Stimulated activated CD4-positive, alpha-beta T cell treated with anti-CD3 and anti-CD28 coated beads, TNF-alpha, amount 100 ng/mL, for 4 hours (primary cell): ENCODE measurements around the gene AKT1S1.
"Not testable (repeated sequence)": the region's sequence is repeated elsewhere in the genome, so short reads cannot be mapped to it uniquely, and the experiment has no call there.

Experiments used
- DNase-seq, 3 experiments: peaks; one replicate each; pipeline ENCODE4 v3.0.0-alpha.2; 2020; ENCODE audit warnings: low read depth in 3 of 3

AKT1S1 gene

DNA sequence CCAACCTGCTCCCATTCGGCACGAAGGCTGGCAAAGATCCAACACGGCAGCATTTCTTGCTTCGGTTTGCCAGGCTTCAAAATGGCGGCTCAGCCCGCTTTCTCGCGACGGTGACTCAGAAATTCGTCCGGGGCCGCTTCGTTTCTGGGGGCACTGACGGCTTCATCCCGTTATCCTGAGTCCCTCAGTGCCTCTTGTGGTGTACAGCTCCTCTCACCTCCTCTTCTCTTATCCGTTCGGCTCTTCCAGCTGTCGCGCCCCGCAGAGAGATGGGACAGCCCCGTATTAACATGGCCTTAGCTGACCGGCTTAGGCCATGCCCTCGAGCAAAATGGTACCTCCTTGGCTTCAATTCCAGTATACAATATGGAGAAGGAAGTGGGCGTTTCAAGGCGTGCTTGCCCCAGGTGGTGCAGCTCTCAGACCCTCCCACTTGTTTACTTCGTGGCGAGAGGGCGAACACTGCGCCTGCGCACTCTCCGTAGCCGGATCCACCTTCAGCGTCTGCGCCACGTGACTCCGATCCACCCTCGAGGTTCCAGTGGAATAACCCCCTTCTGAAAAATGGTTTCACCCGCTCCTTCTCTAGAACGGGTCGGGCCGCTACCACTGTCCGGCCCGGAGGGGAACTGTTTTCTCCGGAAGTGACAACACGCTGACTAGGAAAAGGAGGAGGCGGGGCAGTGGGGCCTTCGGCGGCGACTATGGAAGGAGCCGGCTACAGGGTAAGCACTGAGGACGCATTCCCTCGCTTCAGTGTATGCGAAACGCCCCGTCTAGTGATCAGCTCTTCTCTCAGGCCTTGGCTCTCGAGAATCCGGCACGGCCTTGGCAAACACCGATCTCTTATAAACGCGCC is at the start of gene AKT1S1, which contains the start of gene TBC1D17:
Gene AKT1S1, minus strand, starts transcription at position 336 of the 859 bp plus-strand sequence. CDS start 4,060 bp downstream, outside the sequence.
Gene TBC1D17, plus strand, starts transcription at position 683 of the 859 bp plus-strand sequence. Its CDS starts 22 bp downstream, at position 705.
- peak; percentile 89 to 98 (median 96) for DNase-seq

- no peak for DNase-seq
Measured at GRCh38 chr19:49926515-49926914, 49.4 kb upstream of the AKT1S1 start.

GRCh38 chr19:49925486-49925885 is 48.3 kb upstream of the AKT1S1 start:
- no peak for DNase-seq

- DNase-seq, result not testable (repeated sequence)
Measured at GRCh38 chr19:49924881-49925210, 47.7 kb upstream of the AKT1S1 start.

- no peak for DNase-seq
Measured at GRCh38 chr19:49924004-49924880, 47.1 kb upstream of the AKT1S1 start.

DNA sequence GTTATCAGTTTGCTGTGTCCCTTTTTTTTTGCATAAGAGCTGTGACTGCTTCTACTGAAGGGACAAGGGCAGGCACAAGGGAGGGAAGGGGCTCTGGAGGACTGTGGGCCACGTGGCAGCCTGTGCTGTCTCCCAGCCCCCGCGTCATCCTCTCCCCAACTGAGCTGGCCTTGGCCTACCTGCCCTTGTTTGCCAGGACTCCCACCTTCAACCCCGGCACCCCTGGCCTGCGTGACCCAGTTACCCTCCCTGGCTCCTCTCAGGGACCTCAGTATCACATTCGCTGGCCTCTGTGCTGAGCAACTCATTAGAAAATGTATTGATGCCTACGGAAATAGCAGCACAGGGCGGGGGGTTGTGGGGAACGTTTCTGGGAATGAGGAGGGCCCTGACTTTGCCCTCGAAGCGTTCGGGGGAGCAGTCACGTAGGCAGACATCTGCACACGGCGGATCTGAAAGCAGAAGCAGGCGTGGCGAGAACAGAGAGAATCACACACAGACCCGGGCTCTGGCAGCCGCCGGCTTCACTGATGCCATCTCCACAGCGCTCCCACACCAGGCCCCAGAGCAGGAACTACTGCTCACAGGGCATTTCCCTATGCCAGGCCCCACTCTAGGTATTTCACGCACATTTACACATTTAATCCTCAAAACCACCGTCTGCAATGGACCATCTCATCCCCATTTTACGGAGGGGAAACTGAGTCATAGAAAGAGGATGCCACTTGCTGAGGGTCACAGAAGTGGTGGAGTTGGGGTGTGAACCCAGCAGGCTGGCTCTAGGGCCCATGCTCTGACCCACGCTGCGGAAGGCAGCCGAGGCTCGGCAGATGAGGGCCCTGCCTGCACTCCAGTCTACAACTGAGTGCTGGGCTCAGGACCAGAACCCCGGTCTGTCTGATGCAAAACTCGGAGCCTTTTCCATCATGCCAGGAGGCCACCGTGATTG is 46.2 kb upstream of the AKT1S1 start:
- DNase-seq, result no peak

- no peak for DNase-seq
Measured at GRCh38 chr19:49921871-49922795, 45.0 kb upstream of the AKT1S1 start.

DNA sequence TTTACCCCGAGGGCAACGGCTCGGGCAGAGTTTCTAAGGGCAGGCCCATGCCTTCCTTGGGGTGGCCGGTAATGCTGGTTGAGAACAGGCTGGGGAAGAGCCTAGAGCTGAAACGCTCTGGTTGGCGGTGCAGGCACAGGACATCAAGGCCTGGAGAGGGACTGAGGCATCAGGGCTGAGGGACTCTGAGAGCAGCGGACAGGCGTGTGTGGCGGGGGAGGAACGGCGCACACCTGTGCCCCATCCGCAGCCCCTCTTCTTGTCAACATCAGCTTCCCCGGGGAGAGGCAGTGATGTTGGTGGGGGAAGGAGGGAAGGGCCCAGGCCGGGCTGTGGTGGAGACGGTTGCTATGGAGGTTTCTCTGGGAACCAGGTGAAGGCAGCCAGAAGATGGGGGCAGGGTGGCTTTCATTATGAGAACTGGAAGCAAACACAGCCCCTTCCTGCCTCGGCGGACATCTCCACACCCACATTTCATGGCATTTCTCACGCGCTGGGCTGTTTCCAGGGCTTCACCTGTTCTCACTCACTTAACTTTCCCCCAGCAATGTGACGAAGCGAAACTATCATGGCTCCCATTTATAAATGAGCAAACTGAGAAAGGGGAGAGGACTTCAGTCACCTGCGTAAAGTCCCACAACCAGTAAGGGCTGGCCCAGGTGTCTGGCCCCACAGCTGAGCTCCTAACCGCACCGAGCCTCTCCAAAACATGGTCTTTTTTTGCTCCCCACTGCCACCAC is 43.6 kb upstream of the AKT1S1 start:
- no peak for DNase-seq

- DNase-seq, result no peak
Measured at GRCh38 chr19:49918089-49918488, 40.9 kb upstream of the AKT1S1 start.

DNA sequence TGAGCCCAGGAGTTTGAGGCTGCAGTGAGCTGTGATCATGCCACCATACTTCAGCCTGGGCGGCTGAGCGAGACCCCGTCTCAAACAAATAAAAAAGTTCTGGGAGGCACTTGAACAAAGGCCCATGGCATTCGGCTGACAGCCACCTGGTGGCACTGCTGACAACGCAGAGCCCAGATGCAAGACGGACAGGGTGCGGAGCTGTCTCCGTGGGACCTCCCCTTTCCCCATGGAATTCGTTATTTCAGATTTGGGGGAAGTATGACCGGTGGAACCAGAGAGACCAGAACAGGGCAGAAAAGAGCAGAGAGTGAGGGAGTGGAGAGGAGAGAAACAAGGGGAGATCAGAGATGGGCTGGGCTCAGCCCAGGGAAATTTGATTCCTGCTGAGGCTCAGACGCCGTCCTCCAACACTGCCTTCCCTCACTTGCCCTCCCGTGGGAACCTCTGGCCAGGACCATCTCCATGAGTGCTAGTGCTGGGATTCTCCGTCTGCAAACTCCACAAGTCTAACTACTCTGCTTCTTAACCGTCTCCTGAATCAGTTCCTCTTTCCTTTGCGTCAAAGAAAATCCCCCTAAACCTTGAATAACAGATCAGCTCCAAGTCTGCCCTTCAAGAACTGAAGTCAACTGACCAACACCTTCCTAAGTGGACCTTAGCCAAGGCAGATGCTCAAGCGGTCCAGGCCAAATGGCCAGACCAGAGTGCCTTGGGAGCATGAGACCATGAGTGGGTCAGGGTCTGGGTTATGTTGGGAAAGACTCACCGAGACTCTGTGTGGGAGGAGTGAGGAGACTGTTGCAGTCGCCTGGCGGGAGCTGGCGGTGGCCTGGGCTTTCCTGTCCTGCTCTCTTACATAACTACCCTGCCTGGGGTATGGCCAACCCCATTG is 39.9 kb upstream of the AKT1S1 start:
- no peak for DNase-seq

GRCh38 chr19:49915271-49915670 is 38.1 kb upstream of the AKT1S1 start:
- no peak for DNase-seq

GRCh38 chr19:49913720-49914119 is 36.6 kb upstream of the AKT1S1 start:
- no peak for DNase-seq

DNA sequence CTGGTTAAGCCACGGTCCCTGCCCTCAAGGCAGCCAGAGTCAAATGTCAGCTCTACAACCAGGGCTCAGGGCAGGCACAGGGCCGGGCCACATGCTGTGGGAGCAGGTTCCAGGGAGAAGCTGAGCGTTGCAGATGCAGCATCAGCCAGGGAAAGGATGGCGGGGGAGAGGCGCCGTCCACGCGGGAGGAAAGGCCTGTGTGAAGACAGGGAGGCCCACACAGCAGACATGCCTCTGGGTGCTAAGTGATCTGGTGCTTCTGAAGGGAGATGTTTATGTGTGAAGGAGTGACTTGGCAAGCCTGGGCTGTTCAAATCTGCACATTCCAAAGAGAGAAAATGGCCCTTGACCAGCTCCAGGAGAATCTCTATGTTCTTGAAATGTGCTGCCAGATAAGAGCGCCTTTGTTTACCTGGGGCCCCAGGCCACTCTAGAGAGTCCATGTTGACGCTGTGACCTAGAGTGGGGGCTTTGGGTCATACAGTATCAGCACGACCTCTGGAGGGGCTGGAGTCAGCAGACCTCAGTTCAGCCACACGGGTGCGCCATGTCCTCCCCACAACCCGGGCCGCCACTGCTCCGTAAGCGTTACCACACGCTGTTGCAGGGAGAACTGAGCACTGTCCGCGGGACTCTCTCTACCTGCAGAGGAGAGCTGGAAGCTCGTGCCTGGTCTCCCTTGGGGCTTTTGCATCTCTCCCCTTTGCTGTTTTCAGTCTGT is 36.0 kb upstream of the AKT1S1 start:
- DNase-seq, result no peak

DNA sequence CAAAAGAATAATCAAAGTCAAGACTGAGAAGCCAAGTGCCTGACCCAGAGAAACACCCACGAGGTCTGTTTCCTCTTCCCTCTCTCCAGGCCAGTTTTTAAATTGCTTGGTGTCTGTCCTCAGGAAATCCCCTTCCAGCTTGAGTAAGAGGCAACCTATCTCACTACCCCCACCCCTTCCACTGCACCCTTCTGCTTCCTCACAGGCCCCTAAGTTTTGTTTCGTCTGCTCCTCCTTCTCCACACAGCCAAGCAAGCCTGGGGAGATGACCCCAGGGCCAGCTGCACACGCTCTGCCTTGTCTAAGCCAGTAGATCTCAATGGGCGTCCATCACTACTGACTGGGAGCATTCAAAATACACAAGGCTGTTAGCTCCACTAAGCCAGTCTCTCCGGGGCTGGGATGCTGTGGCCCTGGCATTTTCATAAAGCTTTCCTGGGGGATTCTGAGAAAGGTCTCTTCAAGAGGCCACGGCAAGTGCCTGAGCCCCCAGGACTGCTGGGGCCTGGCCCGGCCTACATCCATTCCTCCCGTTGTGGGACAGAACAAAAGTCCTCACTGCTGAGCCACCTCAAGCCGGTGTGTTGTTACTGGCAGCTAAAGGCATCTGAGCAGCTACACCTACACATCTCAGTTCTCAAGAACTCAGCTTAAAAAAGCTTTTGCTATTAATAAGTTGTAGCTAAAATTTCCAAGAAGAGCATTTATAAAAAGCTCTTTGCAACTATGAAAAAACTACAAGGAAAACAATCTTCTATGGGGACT is 34.4 kb upstream of the AKT1S1 start:
- no peak for DNase-seq

DNA sequence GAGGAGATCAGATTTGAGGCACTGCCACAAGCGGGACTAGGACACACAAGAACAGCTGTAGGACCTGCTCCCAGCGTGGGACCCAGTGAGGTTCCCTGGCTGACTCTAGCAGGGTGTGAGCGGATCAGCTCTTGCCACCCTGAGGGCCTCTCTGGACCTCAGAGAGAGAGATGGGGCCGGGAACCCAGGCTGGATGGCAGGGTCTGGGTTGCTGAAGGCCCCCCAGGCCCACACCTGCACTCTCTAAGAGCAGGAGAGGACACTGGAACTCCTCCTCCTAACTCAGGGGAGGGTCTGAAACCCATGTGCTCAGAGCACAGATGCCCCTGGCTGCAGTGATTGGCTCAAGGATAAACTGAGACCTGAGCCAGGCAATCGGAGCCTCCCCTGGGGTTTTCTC is 33.0 kb upstream of the AKT1S1 start:
- DNase-seq, result no peak

DNA sequence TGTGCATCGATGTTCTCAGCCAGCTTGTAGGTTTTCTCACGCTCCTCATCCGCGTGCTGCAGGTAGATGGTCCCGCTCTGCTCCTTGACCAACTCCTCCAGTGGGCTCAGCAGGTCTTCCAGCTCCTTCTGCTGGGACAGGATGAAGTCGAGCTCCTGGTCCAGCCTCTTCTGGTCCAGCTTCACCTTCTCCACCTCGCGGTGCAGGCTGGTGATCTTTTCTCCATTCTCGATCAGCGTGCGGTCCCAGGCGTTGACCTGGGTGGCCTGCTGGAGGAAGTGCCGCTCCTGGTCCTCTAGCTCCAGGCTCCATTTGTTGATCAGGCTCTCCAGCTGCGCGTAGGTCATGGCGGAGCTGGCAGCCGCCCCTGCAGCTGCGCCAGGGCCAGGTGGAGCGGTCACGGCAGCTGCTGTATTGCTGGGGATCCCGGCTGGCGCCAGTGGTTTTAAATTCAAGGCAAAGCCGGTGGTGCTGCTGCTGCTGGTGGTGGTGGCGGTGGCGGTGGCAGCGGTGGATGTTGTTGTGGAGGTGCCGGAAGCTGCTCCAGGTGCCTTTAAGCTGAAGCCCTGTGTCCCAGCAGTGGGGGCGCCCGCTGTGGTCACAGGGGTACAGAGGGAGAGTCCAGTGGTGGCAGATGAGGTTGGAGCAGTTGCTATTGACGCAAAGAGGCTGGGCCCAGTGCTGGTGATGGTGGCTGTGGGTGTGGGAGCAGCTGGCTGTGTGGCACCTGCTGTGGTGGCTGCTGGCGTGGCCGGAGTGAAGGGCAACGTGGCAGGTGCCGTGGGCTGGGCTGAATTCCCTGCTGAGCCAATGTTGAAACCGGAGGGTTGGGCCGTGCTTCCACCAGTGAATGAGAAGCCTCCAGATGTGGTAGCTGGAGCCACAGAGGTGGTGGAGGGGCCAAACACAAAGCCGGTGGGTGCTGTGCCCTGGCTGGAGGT is 31.6 kb upstream of the AKT1S1 start:
- no peak for DNase-seq
